CD4-positive, CD25-positive, alpha-beta regulatory T cell (primary cell): ENCODE data around the gene SLC25A21. TPM values are rescaled to one million over a fixed set of nuclear protein-coding genes. Genes with fewer than 3 reads are reported as not detected.

Source experiments
- ATAC-seq, 2 donors: fragments of 150-1000 bp; cut with Tn5 transposase; one replicate each; pipeline ENCODE4 v1.10.0; 2021; ENCODE audit warnings: low read depth in 2 of 2, moderate number of reproducible peaks in 2 of 2, moderate library complexity in 1 of 2
- DNase-seq, 3 donors: peaks; one replicate each; pipeline versions ENCODE4 v3.0.0 to v3.0.0-alpha.2; 2012 to 2022; ENCODE audit warnings: mixed read lengths in 1 of 3
- H3K27ac ChIP-seq: one replicate; pipeline ENCODE4 v1.7.0; 2013; ENCODE audit warnings: mild to moderate bottlenecking, low read length; ENCODE audit not compliant: insufficient read depth, poor library complexity, severe bottlenecking
- H3K27me3 ChIP-seq: one replicate; pipeline ENCODE4 v1.7.0; 2013; ENCODE audit warnings: low read length; ENCODE audit not compliant: control insufficient read depth, insufficient read depth
- H3K36me3 ChIP-seq: one replicate; pipeline ENCODE4 v1.7.0; 2013; ENCODE audit warnings: mild to moderate bottlenecking, low read length, moderate library complexity; ENCODE audit not compliant: control insufficient read depth, insufficient read depth
- H3K4me1 ChIP-seq: 2 replicates; pipeline ENCODE4 v1.7.0; 2013; ENCODE audit warnings: mild to moderate bottlenecking, low read length; ENCODE audit not compliant: insufficient read depth, control insufficient read depth, poor library complexity, severe bottlenecking
- H3K4me3 ChIP-seq: one replicate; pipeline ENCODE4 v1.7.0; 2013; ENCODE audit warnings: low read depth, mild to moderate bottlenecking, low read length, moderate library complexity
- H3K9me3 ChIP-seq, 2 experiments: 1 replicate in 1 of 2; 2 replicates in 1 of 2; pipeline ENCODE4 v1.7.0; 2013; ENCODE audit warnings: low read length in 2 of 2, mild to moderate bottlenecking in 1 of 2, moderate library complexity in 1 of 2; ENCODE audit not compliant: control insufficient read depth in 2 of 2
- H3K27ac Mint-ChIP-seq, 3 donors: one replicate each; pipeline ENCODE4 v1.8.0; 2020 to 2022; ENCODE audit warnings: mild to moderate bottlenecking in 3 of 3, mixed read lengths in 3 of 3, moderate library complexity in 2 of 3
- H3K27me3 Mint-ChIP-seq: one replicate; pipeline ENCODE4 v1.8.0; 2022; ENCODE audit warnings: mild to moderate bottlenecking, mixed read lengths
- H3K36me3 Mint-ChIP-seq: one replicate; pipeline ENCODE4 v1.8.0; 2020; ENCODE audit warnings: mixed read lengths
- H3K4me1 Mint-ChIP-seq, 4 donors: one replicate each; pipeline ENCODE4 v1.8.0; 2020 to 2022; ENCODE audit warnings: mixed read lengths in 4 of 4, mild to moderate bottlenecking in 1 of 4
- H3K4me3 Mint-ChIP-seq, 4 donors: one replicate each; pipeline ENCODE4 v1.8.0; 2020 to 2022; ENCODE audit warnings: mild to moderate bottlenecking in 4 of 4, mixed read lengths in 4 of 4, moderate library complexity in 3 of 4
- H3K9me3 Mint-ChIP-seq, 7 donors: one replicate each; pipeline ENCODE4 v1.8.0; 2020 to 2022; ENCODE audit warnings: mixed read lengths in 7 of 7, mild to moderate bottlenecking in 3 of 7, moderate library complexity in 2 of 7
- polyA plus RNA-seq, 4 donors: library from polyadenylated mRNA; unstranded; fragments of 300-500 nt; fragmentation: Illumina TruSeq; gene quantifications; one replicate each; pipeline ENCODE4 v1.2.3, GENCODE V29; 2021
- total RNA-seq: library from RNA; stranded (reverse); gene quantifications from one replicate; pipeline ENCODE4 v1.2.3, GENCODE V29; 2022

SLC25A21 gene
- total and polyA plus RNA-seq, 5 donors from 2014 or later, result not detected

DNA sequence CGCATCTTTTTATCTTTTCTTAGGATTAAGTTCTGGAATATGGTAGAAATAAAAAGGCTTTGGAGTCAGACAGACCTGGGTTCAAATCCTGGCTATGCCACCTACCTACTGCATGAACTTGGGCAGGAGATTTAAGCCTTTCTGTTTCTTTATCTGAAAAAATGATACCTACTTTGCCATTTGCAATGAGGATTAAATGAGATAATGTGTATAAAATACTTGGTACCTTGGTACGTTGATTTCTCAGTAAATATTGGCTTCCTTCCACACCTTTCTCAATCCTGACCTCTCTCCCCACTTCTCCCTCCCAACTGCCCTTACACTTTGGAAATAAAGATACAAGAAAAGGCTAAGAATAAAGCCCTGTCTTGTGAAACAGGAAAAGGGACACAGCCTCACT is 338.1 kb downstream of the SLC25A21 start:
- no peaks in the 10 kb centered on the region for H3K4me1 Mint-ChIP-seq
- Histone ChIP-seq H3K36me3 (no peaks in the 10 kb centered on the region), H3K4me1 (no peaks in the 10 kb centered on the region), H3K4me3 (no peak overlapping the region), H3K9me3 (no peaks in the 10 kb centered on the region), H3K27me3 (no peaks in the 10 kb centered on the region), H3K27ac (no peak overlapping the region)
- no peak overlapping the region for H3K27ac Mint-ChIP-seq
- ATAC-seq (no peak), DNase-seq (no peak)
- peaks cover 0 to 10% (median 3%) of the 10 kb centered on the region in 7 donors for H3K9me3 Mint-ChIP-seq
- no peaks in the 10 kb centered on the region for H3K36me3 Mint-ChIP-seq
- no peaks in the 10 kb centered on the region for H3K27me3 Mint-ChIP-seq
- no peak overlapping the region for H3K4me3 Mint-ChIP-seq

DNA sequence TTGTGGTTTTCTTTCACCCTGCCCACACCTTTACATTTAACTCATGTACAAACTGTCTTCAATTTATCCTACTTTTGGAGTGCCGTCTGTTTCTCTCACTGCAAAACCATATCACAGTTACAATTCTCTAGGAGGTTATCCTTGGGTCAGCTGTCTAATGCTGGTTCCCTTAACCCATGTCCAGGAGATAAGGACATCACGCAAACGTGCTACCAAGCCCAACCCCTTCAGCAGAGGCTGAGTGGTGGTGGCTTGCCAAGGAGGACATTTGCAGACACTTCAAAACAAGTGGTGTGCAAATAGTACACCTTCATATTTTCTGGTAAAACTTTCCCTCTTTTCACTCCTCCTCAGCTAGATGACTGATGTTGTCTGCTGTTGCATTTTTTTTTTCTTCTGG is 342.9 kb downstream of the SLC25A21 start:
- Histone ChIP-seq H3K4me3 (no peak overlapping the region), H3K4me1 (no peaks in the 10 kb centered on the region), H3K36me3 (no peaks in the 10 kb centered on the region), H3K27me3 (no peaks in the 10 kb centered on the region), H3K27ac (no peak overlapping the region), H3K9me3 (no peaks in the 10 kb centered on the region)
- Mint-ChIP-seq H3K27me3 (no peaks in the 10 kb centered on the region), H3K9me3 (peaks cover 0 to 7% (median 3%) of the 10 kb centered on the region in 7 donors), H3K4me1 (no peaks in the 10 kb centered on the region), H3K36me3 (no peaks in the 10 kb centered on the region), H3K27ac (no peak overlapping the region), H3K4me3 (no peak overlapping the region)
- DNase-seq (no peak), ATAC-seq (no peak)

DNA sequence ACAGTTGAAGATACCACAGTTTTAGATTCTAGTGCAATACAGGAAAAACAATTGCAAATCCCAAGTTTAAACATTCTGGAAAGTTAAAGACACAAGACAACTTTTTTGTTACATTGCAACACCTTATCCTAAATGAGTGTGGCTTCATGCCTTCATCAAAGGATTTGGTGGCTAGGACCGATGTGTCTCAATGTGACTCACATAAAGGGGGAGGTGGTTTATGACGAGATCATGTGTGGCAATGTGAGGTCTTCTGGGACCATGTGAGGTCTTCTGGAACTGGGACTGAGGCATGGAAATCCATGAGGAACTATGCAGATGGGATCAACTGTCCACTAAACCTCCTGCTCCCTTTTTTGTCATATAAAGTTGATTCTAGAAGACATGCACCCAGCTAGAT is 344.5 kb downstream of the SLC25A21 start:
- H3K4me3 Mint-ChIP-seq, result no peak overlapping the region
- Histone ChIP-seq H3K27me3 (no peaks in the 10 kb centered on the region), H3K4me1 (no peaks in the 10 kb centered on the region), H3K9me3 (no peaks in the 10 kb centered on the region), H3K4me3 (no peak overlapping the region), H3K36me3 (no peaks in the 10 kb centered on the region), H3K27ac (no peak overlapping the region)
- H3K27me3 Mint-ChIP-seq, result no peaks in the 10 kb centered on the region
- ATAC-seq (no peak), DNase-seq (no peak)
- H3K36me3 Mint-ChIP-seq, result no peaks in the 10 kb centered on the region
- H3K4me1 Mint-ChIP-seq, result no peaks in the 10 kb centered on the region
- H3K27ac Mint-ChIP-seq, result no peak overlapping the region
- H3K9me3 Mint-ChIP-seq, result peaks cover 0 to 7% (median 3%) of the 10 kb centered on the region in 7 donors

DNA sequence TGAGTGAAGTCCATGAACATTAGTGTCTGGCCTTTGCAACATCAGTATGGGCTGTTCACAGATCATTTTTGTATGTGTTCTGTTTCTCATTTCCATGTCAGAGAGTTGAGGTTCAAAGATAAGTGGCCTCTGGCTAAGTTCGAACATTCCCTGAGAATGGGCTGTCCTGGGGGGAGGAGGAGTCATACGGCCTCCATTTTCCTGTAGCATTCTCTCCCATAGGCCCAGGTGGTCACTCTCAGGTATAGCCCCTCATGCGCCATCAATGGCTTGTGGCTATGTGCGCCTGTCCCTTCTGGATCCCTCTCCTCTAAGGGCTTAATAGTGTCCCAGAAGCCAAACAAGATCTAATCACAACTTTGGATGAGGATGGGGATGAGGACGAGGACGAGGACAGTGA is 345.8 kb downstream of the SLC25A21 start:
- Mint-ChIP-seq H3K27ac (no peak overlapping the region), H3K4me1 (no peaks in the 10 kb centered on the region), H3K4me3 (no peak overlapping the region), H3K27me3 (no peaks in the 10 kb centered on the region), H3K36me3 (no peaks in the 10 kb centered on the region), H3K9me3 (peaks cover 0 to 7% (median 3%) of the 10 kb centered on the region in 7 donors)
- H3K27ac ChIP-seq, result no peak overlapping the region
- ATAC-seq (no peak), DNase-seq (no peak)
- no peaks in the 10 kb centered on the region for H3K9me3 ChIP-seq
- no peaks in the 10 kb centered on the region for H3K27me3 ChIP-seq
- no peak overlapping the region for H3K4me3 ChIP-seq
- H3K4me1 ChIP-seq, result no peaks in the 10 kb centered on the region
- H3K36me3 ChIP-seq, result no peaks in the 10 kb centered on the region

DNA sequence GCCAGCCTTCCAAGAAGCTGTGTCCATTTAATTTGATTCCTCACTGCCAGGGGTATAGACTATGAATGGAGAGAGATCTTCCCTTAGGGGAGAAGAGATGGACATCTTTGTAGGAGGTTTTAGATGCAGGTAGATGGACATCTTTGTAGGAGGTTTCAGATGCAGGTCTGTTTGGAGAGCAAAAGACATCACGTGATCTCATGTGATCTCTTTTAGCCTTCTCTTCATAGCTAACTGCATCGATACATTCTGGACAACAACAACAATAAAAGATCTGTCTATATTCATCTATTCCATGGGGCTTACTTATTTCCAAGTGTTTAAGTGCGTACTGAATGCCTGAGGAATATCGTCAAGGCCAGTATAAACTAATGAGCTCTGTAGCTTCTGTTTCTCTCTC is 347.6 kb downstream of the SLC25A21 start:
- H3K4me3 Mint-ChIP-seq, result no peak overlapping the region
- H3K4me1 Mint-ChIP-seq, result no peaks in the 10 kb centered on the region
- no peaks in the 10 kb centered on the region for H3K9me3 ChIP-seq
- no peaks in the 10 kb centered on the region for H3K4me1 ChIP-seq
- no peaks in the 10 kb centered on the region for H3K27me3 ChIP-seq
- ATAC-seq (no peak), DNase-seq (no peak)
- H3K27me3 Mint-ChIP-seq, result no peaks in the 10 kb centered on the region
- H3K27ac ChIP-seq, result no peak overlapping the region
- no peak overlapping the region for H3K4me3 ChIP-seq
- peaks cover 0 to 6% (median 2%) of the 10 kb centered on the region in 7 donors for H3K9me3 Mint-ChIP-seq
- no peaks in the 10 kb centered on the region for H3K36me3 ChIP-seq
- no peaks in the 10 kb centered on the region for H3K36me3 Mint-ChIP-seq
- no peak overlapping the region for H3K27ac Mint-ChIP-seq

DNA sequence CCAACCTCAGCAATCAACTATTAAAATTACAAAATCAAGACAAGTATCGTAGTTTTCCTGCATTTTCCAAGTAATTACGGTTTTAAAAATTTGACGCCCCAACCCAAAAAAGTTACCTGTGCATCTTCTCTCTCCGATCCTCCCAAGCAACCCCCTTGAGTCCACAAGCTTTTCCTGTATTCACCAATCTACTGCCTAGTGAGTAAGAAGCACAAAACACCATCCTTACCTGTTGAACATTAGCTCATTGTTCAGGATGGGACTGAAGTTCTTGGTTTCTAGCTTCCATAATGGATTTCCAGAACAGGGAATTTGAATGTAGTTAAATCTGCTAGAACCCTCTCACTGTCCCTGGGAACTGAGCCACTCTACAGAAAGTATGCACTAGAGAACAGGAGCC is 348.8 kb downstream of the SLC25A21 start:
- Mint-ChIP-seq H3K27ac (no peak overlapping the region), H3K27me3 (no peaks in the 10 kb centered on the region), H3K36me3 (no peaks in the 10 kb centered on the region), H3K9me3 (peaks cover 0 to 3% (median 0%) of the 10 kb centered on the region in 7 donors), H3K4me1 (no peaks in the 10 kb centered on the region), H3K4me3 (no peak overlapping the region)
- Histone ChIP-seq H3K9me3 (no peaks in the 10 kb centered on the region), H3K36me3 (no peaks in the 10 kb centered on the region), H3K4me1 (no peaks in the 10 kb centered on the region), H3K27me3 (no peaks in the 10 kb centered on the region), H3K27ac (no peak overlapping the region), H3K4me3 (no peak overlapping the region)
- DNase-seq, result no peak
- no peak for ATAC-seq

DNA sequence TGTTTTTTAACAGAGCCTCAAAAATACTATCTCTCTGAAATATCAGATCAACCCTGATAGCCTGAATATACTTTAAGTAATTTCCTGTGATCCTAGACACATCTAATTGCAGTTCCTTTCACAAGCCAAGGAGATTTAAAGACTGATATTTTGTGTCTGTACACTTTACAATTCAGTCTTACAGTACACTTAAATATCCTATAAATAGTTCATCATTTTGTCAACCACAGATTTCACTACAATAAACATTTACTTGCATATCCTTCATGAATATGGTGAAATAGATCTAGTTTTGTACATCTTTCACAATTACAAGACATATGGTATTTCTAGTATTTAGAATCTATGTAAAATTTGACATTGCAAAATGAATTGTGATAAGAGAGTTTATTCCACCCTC is 349.7 kb downstream of the SLC25A21 start:
- H3K4me1 ChIP-seq, result no peaks in the 10 kb centered on the region
- Mint-ChIP-seq H3K4me1 (no peaks in the 10 kb centered on the region), H3K36me3 (no peaks in the 10 kb centered on the region), H3K9me3 (peaks cover 0 to 3% (median 0%) of the 10 kb centered on the region in 7 donors), H3K4me3 (no peak overlapping the region), H3K27me3 (no peaks in the 10 kb centered on the region), H3K27ac (no peak overlapping the region)
- H3K27ac ChIP-seq, result no peak overlapping the region
- no peaks in the 10 kb centered on the region for H3K9me3 ChIP-seq
- no peak for ATAC-seq
- H3K27me3 ChIP-seq, result no peaks in the 10 kb centered on the region
- DNase-seq, result no peak
- H3K36me3 ChIP-seq, result no peaks in the 10 kb centered on the region
- no peak overlapping the region for H3K4me3 ChIP-seq

DNA sequence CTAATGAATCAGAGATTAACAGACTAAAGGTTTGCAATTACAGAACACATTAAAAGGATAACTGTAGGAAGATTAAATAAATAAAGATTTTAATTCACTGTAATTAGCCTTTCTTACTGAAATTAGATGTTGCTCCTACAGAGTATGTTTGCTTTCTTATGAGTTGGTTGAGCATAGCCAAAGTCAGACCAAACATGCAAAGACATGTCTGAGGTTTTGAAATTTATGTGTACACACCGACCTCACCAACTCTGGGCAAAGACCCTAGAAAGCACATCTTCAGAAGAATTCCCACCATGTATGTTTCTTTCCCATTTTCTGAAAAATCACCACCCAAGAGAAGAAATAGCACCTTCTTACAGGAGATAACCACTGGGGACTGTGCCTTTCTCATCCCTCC is 351.5 kb downstream of the SLC25A21 start:
- H3K27ac ChIP-seq, result no peak overlapping the region
- H3K9me3 ChIP-seq, result no peaks in the 10 kb centered on the region
- no peaks in the 10 kb centered on the region for H3K4me1 ChIP-seq
- Mint-ChIP-seq H3K9me3 (peaks cover 0 to 5% (median 0%) of the 10 kb centered on the region in 7 donors), H3K27me3 (no peaks in the 10 kb centered on the region), H3K27ac (no peak overlapping the region), H3K4me3 (no peak overlapping the region), H3K4me1 (no peaks in the 10 kb centered on the region), H3K36me3 (no peaks in the 10 kb centered on the region)
- H3K27me3 ChIP-seq, result no peaks in the 10 kb centered on the region
- H3K4me3 ChIP-seq, result no peak overlapping the region
- ATAC-seq, result no peak
- no peaks in the 10 kb centered on the region for H3K36me3 ChIP-seq
- no peak for DNase-seq
